Suppressor macrophage (primary cell): Measurements from ENCODE around the gene TWSG1.
"Not testable (repeated sequence)": the region's sequence is repeated elsewhere in the genome, so short reads cannot be mapped to it uniquely, and the experiment has no call there.

Source experiments
- DNase-seq, 4 experiments: peaks; one replicate each; pipeline ENCODE4 v3.0.0-alpha.2; 2020 to 2022

The TWSG1 gene

GRCh38 chr18:9428301-9428706, 93.7 kb downstream of the TWSG1 start:
- no peak for DNase-seq

- DNase-seq = no peak
Measured at GRCh38 chr18:9428862-9429661, 94.5 kb downstream of the TWSG1 start.

- no peak for DNase-seq
Measured at GRCh38 chr18:9429662-9429993, 95.1 kb downstream of the TWSG1 start.

GRCh38 chr18:9430315-9430714, 95.7 kb downstream of the TWSG1 start:
- not testable (repeated sequence) for DNase-seq

- DNase-seq = no peak
Measured at GRCh38 chr18:9431296-9431695, 96.7 kb downstream of the TWSG1 start.

- peak in 3 of 4 experiments; percentile 42 to 47 (median 46) for DNase-seq
Measured at GRCh38 chr18:9433122-9433521, 98.5 kb downstream of the TWSG1 start.

- peak; percentile 16 to 56 (median 48) for DNase-seq
Measured at GRCh38 chr18:9433671-9434121, 99.1 kb downstream of the TWSG1 start.

GRCh38 chr18:9434122-9434701, 99.6 kb downstream of the TWSG1 start:
- no peak for DNase-seq

GRCh38 chr18:9435041-9435440, 100.5 kb downstream of the TWSG1 start:
- DNase-seq = no peak

- no peak for DNase-seq
Measured at GRCh38 chr18:9436206-9436929, 101.8 kb downstream of the TWSG1 start.

GRCh38 chr18:9437021-9437437, 102.5 kb downstream of the TWSG1 start:
- peak in 2 of 4 experiments; percentile 3 to 31 for DNase-seq

- no peak for DNase-seq
Measured at GRCh38 chr18:9437672-9438071, 103.1 kb downstream of the TWSG1 start.

- DNase-seq = no peak
Measured at GRCh38 chr18:9441061-9441460, 106.5 kb downstream of the TWSG1 start.

GRCh38 chr18:9444549-9444948, 110.0 kb downstream of the TWSG1 start:
- no peak for DNase-seq

GRCh38 chr18:9446839-9447238, 112.3 kb downstream of the TWSG1 start:
- no peak for DNase-seq

- DNase-seq = no peak
Measured at GRCh38 chr18:9447334-9447733, 112.8 kb downstream of the TWSG1 start.

GRCh38 chr18:9449600-9450414, 115.2 kb downstream of the TWSG1 start:
- no peak for DNase-seq

- DNase-seq = not testable (repeated sequence)
Measured at GRCh38 chr18:9450920-9451319, 116.3 kb downstream of the TWSG1 start.
